ENCODE data around the gene SH3D19.

The SH3D19 gene

DNA sequence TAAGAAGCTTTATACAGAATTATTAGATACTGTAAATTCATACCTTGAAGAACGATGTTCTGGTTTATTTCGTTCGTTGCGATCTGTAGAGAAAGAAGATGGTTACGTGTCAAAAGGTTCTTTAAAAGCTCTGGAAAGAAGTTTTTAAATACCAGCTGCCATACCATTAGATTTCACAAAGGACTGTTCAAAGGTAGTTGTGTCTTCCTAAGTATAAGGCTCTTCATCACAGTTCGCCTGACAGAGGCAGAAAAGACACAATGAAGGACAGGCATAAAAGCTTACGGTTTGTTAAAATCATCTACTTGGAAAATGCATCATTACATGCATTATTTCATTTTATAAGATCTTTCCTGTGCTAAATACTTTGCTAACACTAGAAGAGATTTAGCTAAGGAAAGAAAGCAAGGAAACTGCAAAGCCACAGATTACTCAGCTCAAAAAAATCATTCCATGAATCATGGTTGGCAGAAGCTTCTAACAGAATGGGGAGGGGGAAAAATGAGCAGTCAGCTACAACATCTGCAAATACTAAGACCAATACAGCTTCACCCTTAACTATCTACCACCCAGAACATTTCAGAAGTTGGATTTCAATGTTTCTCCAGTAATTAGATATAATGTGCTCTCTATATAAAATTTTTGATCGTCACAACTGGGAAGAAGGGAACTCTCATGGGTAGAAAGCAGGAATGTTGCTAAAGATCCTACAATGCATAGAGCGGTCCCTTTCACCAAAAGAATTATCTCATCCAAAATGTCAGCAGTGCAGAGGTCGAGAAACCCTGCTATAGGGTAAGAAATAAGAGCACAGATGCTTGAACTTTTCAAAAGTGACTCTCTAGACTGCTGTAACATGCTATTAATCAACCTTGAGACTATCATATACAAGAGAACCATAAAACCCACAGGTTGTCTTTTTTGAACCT is 99.1 kb downstream of the SH3D19 start:
- FAIRE-seq: no peak

DNA sequence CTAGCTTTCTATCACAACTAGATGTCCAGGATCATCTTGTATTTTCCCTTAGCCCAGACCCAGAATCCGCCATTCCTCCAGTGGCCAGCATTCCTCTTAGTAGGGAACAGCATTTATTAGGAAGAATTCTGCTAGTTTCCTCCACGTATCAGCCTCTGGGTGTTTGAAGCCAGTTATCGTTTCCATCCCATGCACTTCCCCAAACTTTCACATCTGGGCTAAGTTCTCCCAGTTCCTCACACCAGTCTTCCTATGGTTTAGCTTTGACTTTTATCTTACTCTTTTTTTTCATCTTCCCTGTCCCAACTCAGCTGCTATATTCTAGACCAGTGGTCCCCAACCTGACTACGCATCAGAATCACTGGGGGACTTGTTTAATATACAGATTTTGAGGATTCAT is 101.9 kb downstream of the SH3D19 start:
- no peak for FAIRE-seq

- FAIRE-seq: no peak
These were observed 105.5 kb downstream of the SH3D19 start for GRCh38 chr4:151219948-151220347.

DNA sequence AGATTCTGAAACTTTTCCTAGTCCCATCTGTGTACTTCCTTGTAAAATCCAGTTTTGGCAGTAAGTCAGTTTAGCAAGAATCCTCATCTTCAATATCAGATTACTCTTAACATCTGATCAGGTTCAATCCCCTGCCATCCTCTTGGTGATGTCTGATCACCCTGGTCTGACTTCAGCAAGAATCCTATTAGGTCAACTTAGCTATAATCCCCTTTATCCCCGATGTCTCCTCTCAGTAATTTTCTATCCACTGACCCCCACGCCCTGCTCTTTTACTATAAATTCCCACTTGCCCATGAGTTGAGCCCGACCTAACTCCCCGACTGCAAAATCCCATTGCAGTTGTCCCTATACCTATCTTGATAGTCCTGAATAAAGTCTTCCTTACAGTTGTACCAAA is 106.3 kb downstream of the SH3D19 start:
- no peak for FAIRE-seq

DNA sequence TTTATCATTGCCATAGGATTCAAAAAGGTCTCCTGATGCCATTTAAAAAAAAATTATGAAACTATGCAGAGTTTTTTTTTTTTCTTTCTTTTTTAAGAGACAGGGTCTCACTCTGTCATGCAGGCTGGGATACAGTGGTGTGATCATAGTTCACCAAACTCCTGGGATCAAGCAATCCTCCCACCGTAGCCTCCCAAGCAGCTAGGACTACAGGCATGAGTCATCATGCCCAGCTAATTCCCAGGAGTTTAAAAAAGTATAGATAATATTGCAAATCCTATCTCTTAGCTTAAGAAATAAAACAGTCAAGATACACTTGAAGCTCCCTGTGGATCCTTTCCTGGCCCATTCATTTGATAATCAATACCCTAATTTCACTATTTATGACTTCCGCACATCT is 107.1 kb downstream of the SH3D19 start:
- FAIRE-seq: no peak

GRCh38 chr4:151217326-151217725 is 108.1 kb downstream of the SH3D19 start:
- no peak for FAIRE-seq

DNA sequence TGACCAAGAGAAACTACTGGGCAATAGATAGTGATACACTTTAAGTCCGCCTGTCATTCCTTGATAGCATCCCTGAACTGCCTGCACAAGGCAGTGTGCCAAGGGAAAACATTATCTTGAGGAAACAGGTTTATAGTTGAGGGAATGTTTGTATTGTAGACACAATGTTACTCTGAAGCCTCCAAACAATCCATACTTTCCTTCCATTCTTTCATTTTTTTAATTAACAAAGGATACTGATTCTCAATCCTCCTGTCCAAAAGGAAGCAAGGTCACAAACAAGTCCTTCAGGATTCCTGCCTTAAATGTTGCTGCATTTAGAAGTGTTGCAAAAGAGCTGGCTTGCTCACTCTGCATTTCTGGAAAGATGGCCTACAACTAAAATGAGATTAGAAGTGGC is 110.1 kb downstream of the SH3D19 start:
- no peak for FAIRE-seq

- no peak for FAIRE-seq
These were observed 117.5 kb downstream of the SH3D19 start for GRCh38 chr4:151207868-151208267.

DNA sequence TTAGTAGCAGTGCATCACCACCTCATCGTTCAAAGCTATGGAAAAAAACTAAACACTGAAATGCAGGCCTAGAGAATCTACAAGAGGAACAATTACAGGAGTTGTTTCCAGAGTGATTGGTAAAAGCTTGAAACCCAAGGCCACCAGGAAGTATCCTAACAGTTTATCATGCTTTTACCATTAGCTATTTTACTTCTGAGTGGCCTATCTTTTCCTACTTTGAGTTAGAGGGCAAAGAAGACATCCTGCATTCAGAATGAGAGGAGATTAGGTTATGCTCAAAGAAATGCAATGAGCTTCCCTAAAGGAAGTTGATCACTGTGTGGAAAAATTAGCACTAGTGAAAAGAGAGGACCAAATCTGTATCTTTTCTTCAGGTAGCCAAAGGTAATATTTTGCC is 118.2 kb downstream of the SH3D19 start:
- no peak for FAIRE-seq

- no peak for FAIRE-seq
These were observed 119.0 kb downstream of the SH3D19 start for GRCh38 chr4:151206241-151207005.

GRCh38 chr4:151205722-151206121 is 119.7 kb downstream of the SH3D19 start:
- no peak for FAIRE-seq

DNA sequence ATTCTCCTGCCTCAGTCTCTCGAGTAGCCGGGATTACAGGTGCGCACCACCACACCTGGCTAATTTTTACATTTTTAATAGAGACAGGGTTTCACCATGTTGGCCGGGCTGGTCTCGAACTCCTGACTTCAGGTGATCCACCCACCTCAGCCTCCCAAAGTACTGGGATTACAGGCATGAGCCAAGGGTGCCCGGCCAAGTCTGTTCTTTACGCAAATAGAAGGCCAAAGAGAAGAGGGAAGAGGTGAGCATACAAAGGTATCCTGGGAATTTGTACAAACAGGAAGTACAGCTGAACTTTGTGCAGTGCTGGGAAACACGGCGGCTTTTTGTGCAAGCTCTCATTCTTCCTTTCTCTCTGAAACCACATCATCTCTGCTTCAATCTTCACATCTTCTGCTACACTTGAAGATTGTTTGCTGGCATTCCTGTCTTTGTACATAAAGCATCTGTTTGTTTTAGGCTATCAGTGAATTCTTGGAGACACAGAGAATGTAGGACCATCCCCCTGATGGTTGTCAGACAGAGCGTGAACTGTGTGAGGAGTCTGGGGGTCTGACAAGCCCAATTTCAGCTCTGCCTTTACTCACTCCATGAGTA is 120.4 kb downstream of the SH3D19 start:
- no peak for FAIRE-seq

DNA sequence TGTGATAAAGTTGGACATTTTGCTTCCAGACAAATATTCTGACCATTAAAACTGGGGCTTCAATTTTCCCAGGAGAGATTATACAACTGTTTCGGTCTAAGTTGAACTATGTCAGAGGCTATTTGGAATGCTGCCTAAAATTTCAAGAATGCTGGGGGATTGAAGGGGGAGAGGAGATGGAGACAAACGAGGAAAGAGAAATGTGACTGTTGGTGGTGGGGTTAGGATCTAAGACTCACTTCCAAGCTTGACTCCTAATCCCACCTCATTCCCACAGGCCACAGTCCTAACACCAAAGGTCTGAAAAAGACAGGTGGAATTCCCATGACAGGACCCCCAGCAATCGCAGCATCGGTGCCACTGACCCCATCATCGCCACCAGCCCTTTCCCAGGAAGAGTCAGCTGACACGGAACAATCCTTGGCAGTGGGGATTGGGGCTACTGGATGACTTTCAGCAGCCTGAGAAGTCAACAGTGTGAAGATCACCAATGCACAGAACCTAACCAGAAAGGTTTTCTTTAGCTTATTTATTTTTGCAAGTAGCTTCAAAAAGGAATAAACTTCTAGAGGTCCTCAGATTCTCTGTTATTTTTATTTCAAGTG is 122.5 kb downstream of the SH3D19 start:
- no peak for FAIRE-seq

DNA sequence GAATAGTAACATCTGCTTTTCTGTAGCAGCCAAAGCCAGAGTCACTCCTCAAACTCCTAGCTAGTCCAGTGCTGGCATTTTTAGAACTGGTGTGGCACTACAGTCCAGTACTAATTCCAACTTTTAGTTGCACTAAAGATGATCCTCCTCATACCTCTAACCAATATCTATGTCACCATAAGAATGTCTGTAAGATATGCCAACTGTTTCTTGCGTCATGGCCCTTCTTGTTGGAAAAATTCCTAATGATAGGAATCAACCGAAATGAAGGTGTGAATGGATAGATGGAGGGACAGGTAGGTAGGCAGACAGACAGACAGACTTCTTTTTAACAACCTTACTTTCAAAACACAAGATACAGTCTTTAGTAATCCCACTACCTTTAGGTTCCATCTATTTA is 123.0 kb downstream of the SH3D19 start:
- no peak for FAIRE-seq

- no peak for FAIRE-seq
These were observed 125.8 kb downstream of the SH3D19 start for GRCh38 chr4:151199319-151200190.

DNA sequence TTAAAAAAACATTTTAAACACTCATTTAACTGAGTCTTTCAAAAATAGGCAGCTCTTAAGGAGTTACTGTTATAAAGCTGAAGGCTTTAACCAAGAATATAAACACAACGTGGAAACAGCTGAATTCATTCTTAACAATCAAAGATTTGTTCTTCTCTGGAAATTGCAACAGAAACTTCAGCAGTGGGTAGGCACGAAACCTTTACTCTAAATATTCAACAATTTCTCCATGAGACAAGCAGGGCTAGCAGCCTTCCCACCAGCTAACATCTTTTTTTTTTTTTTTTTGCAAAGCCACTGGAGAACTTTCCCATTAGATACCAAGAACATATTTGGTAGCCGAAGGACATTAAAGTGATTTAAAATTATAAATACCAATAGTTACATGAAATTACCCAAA is 126.7 kb downstream of the SH3D19 start:
- no peak for FAIRE-seq

GRCh38 chr4:151197247-151197646 is 128.2 kb downstream of the SH3D19 start:
- FAIRE-seq: no peak

DNA sequence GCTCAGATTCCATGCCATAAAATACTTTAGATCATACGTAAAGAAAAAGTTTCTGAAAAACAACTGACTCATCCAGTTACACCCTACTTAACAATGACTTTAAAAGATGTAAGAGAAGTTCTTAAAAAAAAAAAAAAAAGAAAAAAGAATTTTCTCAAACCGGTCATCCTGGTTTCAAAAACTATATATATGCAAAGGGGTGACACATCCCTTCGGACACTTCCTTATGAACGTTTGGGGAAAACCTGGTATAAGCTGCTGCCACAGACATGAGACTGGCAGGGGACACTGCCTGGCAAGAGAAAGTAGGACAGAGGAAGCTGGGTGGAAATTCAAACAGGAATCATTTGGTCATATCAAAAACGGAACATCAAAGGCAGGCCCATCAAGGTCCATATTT is 129.6 kb downstream of the SH3D19 start:
- FAIRE-seq: no peak

DNA sequence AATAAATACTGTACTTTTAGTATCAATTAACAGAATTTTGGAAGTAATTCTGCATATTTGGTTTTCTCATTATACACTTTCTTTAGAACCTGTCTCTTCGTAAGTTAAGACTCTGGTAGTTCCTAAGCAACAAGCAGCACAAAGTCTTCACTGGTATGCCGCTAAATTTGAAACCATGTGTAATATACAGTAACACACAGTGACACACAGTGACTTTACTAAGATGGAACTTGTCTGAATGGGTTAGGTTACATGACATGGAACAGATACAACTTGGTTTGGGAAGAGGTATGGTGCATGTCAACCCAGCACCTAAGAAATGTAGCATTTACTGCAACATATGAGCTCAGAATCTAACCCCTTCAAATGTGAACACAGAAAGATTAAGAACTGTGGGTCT is 132.0 kb downstream of the SH3D19 start:
- FAIRE-seq: no peak

DNA sequence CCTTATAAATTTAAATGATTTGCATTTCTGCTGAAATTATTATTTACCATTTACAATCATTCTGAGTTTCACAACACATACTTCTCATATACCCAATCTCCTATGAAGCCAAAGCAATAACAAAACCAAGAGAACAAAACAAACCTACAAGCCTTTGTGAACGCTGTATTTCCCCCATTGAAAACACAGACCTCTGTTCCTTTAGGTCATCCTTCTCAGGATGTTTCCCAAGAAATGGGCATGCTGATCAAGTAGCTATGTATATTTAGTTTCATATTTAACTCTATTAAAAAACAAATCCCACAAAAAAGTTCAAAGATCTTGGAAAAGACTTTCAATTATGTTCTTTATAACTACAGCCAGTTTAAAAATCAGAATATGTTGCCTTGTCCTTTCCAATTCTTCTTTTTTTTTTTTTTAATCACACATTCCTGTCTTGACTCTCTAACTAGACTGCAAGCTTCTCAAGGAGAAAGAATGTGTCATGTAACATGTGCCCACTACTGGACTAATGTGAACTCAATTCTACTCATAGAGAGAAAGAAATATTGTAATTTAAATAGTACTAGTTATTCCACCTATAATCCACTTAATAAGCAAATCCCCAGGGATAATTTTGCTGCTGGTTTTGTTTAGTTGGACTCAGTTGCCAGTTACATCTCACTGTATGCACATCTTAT is 132.7 kb downstream of the SH3D19 start:
- no peak for FAIRE-seq
